Thyroid gland (tissue), 4 donors: Measurements from ENCODE around the gene LIG3.

Experiments used
- CTCF ChIP-seq, 6 experiments: fragments of 200-600 bp in 3 of 6; fragments of 450-650 bp in 3 of 6; sonication (generic) in 3 of 6; IDR thresholded peaks; one replicate each; pipeline ENCODE4 v1.5.1; 2016 to 2019; ENCODE audit warnings: antibody characterized with exemption in 6 of 6, mild to moderate bottlenecking in 2 of 6, inconsistent platforms in 1 of 6, moderate library complexity in 1 of 6
- POLR2A ChIP-seq, 2 donors: fragments of 450-650 bp; IDR thresholded peaks; one replicate each; pipeline ENCODE4 v1.6.1; 2017; ENCODE audit warnings: antibody characterized with exemption in 2 of 2, mild to moderate bottlenecking in 2 of 2, moderate library complexity in 1 of 2

- TF ChIP-seq POLR2A (IDR thresholded peaks at IDR 0.05) (no peak), CTCF (IDR thresholded peaks at IDR 0.05) (no peak)
Measured at GRCh38 chr17:34989473-34989872, 9.2 kb downstream of the LIG3 start.
